Measurements from ENCODE around the gene CAMK4.
"Not testable (repeated sequence)": the region's sequence is repeated elsewhere in the genome, so short reads cannot be mapped to it uniquely, and the experiment has no call there.

Gene CAMK4

DNA sequence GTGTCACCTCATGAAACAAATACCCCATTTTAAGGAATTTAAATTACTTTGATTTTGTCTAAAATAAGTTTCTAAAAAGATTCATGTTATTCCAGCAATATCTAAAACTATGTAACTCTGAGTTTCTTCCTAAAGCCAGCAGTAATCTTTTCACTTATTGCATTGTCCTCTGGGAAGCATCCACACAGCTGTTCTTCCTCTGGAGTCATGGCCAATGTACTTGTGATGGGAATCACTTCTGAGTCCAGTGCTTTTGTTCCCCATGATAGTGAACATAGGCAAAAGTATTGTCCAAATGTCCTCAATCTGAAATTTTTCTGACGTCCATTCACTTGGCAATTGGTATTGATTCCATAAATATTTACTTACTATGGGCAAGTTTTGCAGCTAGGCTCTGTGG, 163.2 kb downstream of the CAMK4 start:
- H3K27me3 ChIP-seq (ENCODE audit: control insufficient read depth, insufficient read depth, low read length) = no peaks in the 10 kb centered on the region
- H3K36me3 ChIP-seq (ENCODE audit: control insufficient read depth, insufficient read depth, low read length) = no peaks in the 10 kb centered on the region
- no peak for DNase-seq (ENCODE audit: low read depth, low spot score)
- no peaks in the 10 kb centered on the region for H3K9me3 ChIP-seq (ENCODE audit: control insufficient read depth, insufficient read depth, low read length)
- no peak overlapping the region for H3K4me3 ChIP-seq (ENCODE audit: low read length)
- WGBS (ENCODE audit: insufficient coverage, insufficient read length) = no CpG with 5 or more reads among the region's 1 CpG
- no peaks in the 10 kb centered on the region; the same call in 1 of the 2 replicates for H3K4me1 ChIP-seq (ENCODE audit: control insufficient read depth, insufficient read depth, low read length)
- no peak overlapping the region for H3K27ac ChIP-seq (ENCODE audit: low read length)

DNA sequence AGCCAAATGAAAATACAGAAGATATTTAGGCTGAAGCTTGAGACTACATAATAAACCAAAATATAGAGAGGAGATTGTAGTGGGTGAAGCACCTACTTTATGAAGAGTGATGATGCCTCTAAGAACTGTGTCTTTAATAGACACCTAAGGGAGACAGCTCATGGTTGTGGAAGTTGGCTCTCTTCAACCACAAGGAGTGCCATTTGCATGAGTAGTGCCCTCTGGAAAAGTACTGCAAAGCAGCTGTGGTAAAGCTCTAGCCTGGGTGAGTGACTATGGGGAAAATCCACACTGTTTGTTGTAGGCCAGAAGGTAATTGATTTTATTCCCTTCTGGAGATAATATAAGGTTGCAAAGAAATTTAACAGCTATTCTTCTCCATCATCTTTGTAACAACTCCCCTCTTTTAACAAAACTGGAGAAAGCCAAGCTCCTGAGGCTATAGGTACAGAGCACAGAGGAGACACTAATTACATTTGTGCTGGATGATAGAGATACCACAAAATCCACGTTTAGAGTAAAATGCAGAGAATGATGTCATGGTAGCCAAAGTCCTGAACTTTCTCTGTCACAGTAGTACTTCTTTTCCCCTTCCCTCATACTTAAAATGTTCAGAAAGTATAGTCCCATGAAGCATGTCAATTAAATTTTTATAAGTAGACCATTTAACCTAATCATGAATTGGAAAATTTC, 165.4 kb downstream of the CAMK4 start:
- no peak overlapping the region for H3K4me3 ChIP-seq (ENCODE audit: low read length)
- no peaks in the 10 kb centered on the region for H3K27me3 ChIP-seq (ENCODE audit: control insufficient read depth, insufficient read depth, low read length)
- WGBS (ENCODE audit: insufficient coverage, insufficient read length) = no CpG with 5 or more reads among the region's 1 CpG
- H3K27ac ChIP-seq (ENCODE audit: low read length) = no peak overlapping the region
- no peaks in the 10 kb centered on the region; the same call in 1 of the 2 replicates for H3K4me1 ChIP-seq (ENCODE audit: control insufficient read depth, insufficient read depth, low read length)
- no peaks in the 10 kb centered on the region for H3K36me3 ChIP-seq (ENCODE audit: control insufficient read depth, insufficient read depth, low read length)
- H3K9me3 ChIP-seq (ENCODE audit: control insufficient read depth, insufficient read depth, low read length) = no peaks in the 10 kb centered on the region
- DNase-seq (ENCODE audit: low read depth, low spot score) = no peak

DNA sequence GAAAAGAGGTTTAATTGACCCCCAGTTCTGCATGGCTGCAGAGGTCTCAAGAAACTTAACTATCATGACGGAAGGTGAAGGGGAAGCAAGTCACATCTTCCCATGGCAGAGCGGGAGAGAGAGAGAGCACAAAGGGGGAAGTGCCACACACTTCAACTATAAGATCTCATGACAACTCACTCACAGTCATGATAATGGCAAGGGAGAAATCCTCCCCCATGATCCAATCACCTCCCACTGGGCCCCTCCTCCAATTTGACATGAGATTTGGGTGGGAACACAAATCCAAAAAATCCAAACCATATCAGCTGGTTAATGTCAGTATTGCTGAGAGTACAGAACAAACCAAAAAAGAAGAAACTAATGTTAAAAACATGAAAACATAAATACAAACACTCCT, 168.0 kb downstream of the CAMK4 start:
- Histone ChIP-seq H3K27ac (ENCODE audit: low read length) (no peak overlapping the region), H3K4me1 (ENCODE audit: control insufficient read depth, insufficient read depth, low read length) (no peaks in the 10 kb centered on the region; the same call in 1 of the 2 replicates), H3K36me3 (ENCODE audit: control insufficient read depth, insufficient read depth, low read length) (no peaks in the 10 kb centered on the region), H3K9me3 (ENCODE audit: control insufficient read depth, insufficient read depth, low read length) (no peaks in the 10 kb centered on the region), H3K27me3 (ENCODE audit: control insufficient read depth, insufficient read depth, low read length) (no peaks in the 10 kb centered on the region), H3K4me3 (ENCODE audit: low read length) (no peak overlapping the region)
- no peak for DNase-seq (ENCODE audit: low read depth, low spot score)
- WGBS (ENCODE audit: insufficient coverage, insufficient read length) = no CpG with 5 or more reads among the region's 2 CpGs

DNA sequence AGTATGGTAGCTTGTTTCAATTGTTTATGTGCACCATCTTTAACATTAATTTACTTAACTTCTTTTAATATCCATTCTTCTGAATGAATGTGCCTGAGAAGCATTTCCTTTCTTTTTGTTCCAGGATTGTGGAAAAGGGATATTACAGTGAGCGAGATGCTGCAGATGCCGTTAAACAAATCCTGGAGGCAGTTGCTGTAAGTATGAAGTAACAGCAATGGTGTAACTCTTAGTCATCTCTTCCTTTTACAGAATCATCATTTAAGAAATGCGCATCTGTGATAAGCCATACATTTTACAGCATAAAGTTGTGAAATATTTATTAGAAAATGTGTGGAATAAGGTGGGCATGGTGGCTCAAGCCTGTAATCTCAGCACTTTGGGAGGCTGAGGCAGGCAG, 170.4 kb downstream of the CAMK4 start:
- H3K4me1 ChIP-seq (ENCODE audit: control insufficient read depth, insufficient read depth, low read length) = no peaks in the 10 kb centered on the region; the same call in 1 of the 2 replicates
- DNase-seq (ENCODE audit: low read depth, low spot score) = no peak
- H3K36me3 ChIP-seq (ENCODE audit: control insufficient read depth, insufficient read depth, low read length) = no peaks in the 10 kb centered on the region
- no peak overlapping the region for H3K27ac ChIP-seq (ENCODE audit: low read length)
- no peaks in the 10 kb centered on the region for H3K9me3 ChIP-seq (ENCODE audit: control insufficient read depth, insufficient read depth, low read length)
- WGBS (ENCODE audit: insufficient coverage, insufficient read length) = no CpG with 5 or more reads among the region's 3 CpGs
- no peak overlapping the region for H3K4me3 ChIP-seq (ENCODE audit: low read length)
- no peaks in the 10 kb centered on the region for H3K27me3 ChIP-seq (ENCODE audit: control insufficient read depth, insufficient read depth, low read length)

DNA sequence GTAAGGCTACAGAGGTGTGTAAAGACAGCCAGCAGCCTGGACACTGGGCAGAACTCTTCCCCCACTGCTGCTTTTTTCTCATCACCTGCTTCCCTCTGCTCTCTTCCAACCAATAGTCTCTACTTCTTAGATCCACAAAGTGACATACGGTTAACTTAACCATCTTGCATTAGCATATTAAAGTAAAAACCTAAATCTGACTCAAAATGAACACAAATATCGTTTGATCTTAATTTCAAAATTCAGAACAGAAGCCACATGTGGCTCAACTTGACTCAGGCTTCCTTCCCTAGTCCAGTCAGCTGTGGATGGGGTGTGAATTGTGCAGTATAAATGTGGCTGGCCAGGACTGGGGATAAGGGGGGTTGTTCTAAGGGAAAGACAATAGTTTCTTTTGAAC, 173.8 kb downstream of the CAMK4 start:
- H3K27me3 ChIP-seq (ENCODE audit: control insufficient read depth, insufficient read depth, low read length) = no peaks in the 10 kb centered on the region
- H3K4me1 ChIP-seq (ENCODE audit: control insufficient read depth, insufficient read depth, low read length) = no peaks in the 10 kb centered on the region
- H3K27ac ChIP-seq (ENCODE audit: low read length) = no peak overlapping the region
- no peaks in the 10 kb centered on the region for H3K9me3 ChIP-seq (ENCODE audit: control insufficient read depth, insufficient read depth, low read length)
- H3K4me3 ChIP-seq (ENCODE audit: low read length) = no peak overlapping the region
- DNase-seq (ENCODE audit: low read depth, low spot score) = no peak
- no CpG with 5 or more reads among the region's 2 CpGs for WGBS (ENCODE audit: insufficient coverage, insufficient read length)
- H3K36me3 ChIP-seq (ENCODE audit: control insufficient read depth, insufficient read depth, low read length) = no peaks in the 10 kb centered on the region

- Histone ChIP-seq H3K27ac (ENCODE audit: low read length) (no peak overlapping the region), H3K4me3 (ENCODE audit: low read length) (no peak overlapping the region), H3K9me3 (ENCODE audit: control insufficient read depth, insufficient read depth, low read length) (no peaks in the 10 kb centered on the region), H3K4me1 (ENCODE audit: control insufficient read depth, insufficient read depth, low read length) (no peaks in the 10 kb centered on the region), H3K36me3 (ENCODE audit: control insufficient read depth, insufficient read depth, low read length) (no peaks in the 10 kb centered on the region), H3K27me3 (ENCODE audit: control insufficient read depth, insufficient read depth, low read length) (no peaks in the 10 kb centered on the region)
- no CpG with 5 or more reads among the region's 2 CpGs for WGBS (ENCODE audit: insufficient coverage, insufficient read length)
- no peak for DNase-seq (ENCODE audit: low read depth, low spot score)
These were observed 174.9 kb downstream of the CAMK4 start for GRCh38 chr5:111399113-111399512.

- Histone ChIP-seq H3K27me3 (ENCODE audit: control insufficient read depth, insufficient read depth, low read length) (no peaks in the 10 kb centered on the region), H3K27ac (ENCODE audit: low read length) (no peak overlapping the region), H3K9me3 (ENCODE audit: control insufficient read depth, insufficient read depth, low read length) (no peaks in the 10 kb centered on the region), H3K4me1 (ENCODE audit: control insufficient read depth, insufficient read depth, low read length) (no peaks in the 10 kb centered on the region), H3K36me3 (ENCODE audit: control insufficient read depth, insufficient read depth, low read length) (no peaks in the 10 kb centered on the region), H3K4me3 (ENCODE audit: low read length) (no peak overlapping the region)
- WGBS (ENCODE audit: insufficient coverage, insufficient read length) = no CpG with 5 or more reads among the region's 2 CpGs
- no peak for DNase-seq (ENCODE audit: low read depth, low spot score)
These were observed 177.7 kb downstream of the CAMK4 start for GRCh38 chr5:111401906-111402305.

GRCh38 chr5:111404270-111404769, 180.1 kb downstream of the CAMK4 start:
- no peaks in the 10 kb centered on the region for H3K9me3 ChIP-seq (ENCODE audit: control insufficient read depth, insufficient read depth, low read length)
- H3K27ac ChIP-seq (ENCODE audit: low read length) = no peak overlapping the region
- no peaks in the 10 kb centered on the region for H3K27me3 ChIP-seq (ENCODE audit: control insufficient read depth, insufficient read depth, low read length)
- H3K4me3 ChIP-seq (ENCODE audit: low read length) = no peak overlapping the region
- WGBS (ENCODE audit: insufficient coverage, insufficient read length) = no CpG with 5 or more reads among the region's 2 CpGs
- H3K4me1 ChIP-seq (ENCODE audit: control insufficient read depth, insufficient read depth, low read length) = no peaks in the 10 kb centered on the region
- H3K36me3 ChIP-seq (ENCODE audit: control insufficient read depth, insufficient read depth, low read length) = no peaks in the 10 kb centered on the region
- DNase-seq (ENCODE audit: low read depth, low spot score) = no peak

GRCh38 chr5:111407562-111407961, 183.4 kb downstream of the CAMK4 start:
- Histone ChIP-seq H3K36me3 (ENCODE audit: control insufficient read depth, insufficient read depth, low read length) (no peaks in the 10 kb centered on the region), H3K9me3 (ENCODE audit: control insufficient read depth, insufficient read depth, low read length) (no peaks in the 10 kb centered on the region), H3K4me3 (ENCODE audit: low read length) (no peak overlapping the region), H3K4me1 (ENCODE audit: control insufficient read depth, insufficient read depth, low read length) (no peaks in the 10 kb centered on the region), H3K27me3 (ENCODE audit: control insufficient read depth, insufficient read depth, low read length) (no peaks in the 10 kb centered on the region), H3K27ac (ENCODE audit: low read length) (no peak overlapping the region)
- DNase-seq (ENCODE audit: low read depth, low spot score) = no peak

DNA sequence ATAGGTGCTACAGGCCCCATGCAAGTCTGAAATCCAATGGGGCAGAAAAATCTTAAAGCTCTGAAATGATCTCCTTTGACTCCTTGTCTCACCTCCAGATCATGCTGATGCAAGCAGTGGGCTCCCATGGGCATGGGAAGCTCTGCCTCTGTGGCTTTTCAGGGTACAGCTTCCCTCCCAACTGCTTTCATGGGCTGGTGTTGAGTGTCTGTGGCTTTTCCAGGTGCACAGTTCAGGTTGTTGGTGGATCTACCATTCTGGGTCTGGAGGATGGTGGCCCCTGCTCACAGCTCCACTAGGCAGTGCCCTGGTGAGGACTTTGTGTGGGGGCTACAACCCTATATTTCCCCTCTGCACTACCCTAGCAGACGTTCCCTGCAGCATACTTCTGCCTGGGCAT, 184.6 kb downstream of the CAMK4 start:
- no CpG with 5 or more reads among the region's 1 CpG for WGBS (ENCODE audit: insufficient coverage, insufficient read length)
- no peak overlapping the region for H3K27ac ChIP-seq (ENCODE audit: low read length)
- H3K27me3 ChIP-seq (ENCODE audit: control insufficient read depth, insufficient read depth, low read length) = no peaks in the 10 kb centered on the region
- H3K4me3 ChIP-seq (ENCODE audit: low read length) = no peak overlapping the region
- DNase-seq (ENCODE audit: low read depth, low spot score) = no peak
- no peaks in the 10 kb centered on the region for H3K9me3 ChIP-seq (ENCODE audit: control insufficient read depth, insufficient read depth, low read length)
- no peaks in the 10 kb centered on the region for H3K36me3 ChIP-seq (ENCODE audit: control insufficient read depth, insufficient read depth, low read length)
- no peaks in the 10 kb centered on the region for H3K4me1 ChIP-seq (ENCODE audit: control insufficient read depth, insufficient read depth, low read length)

- H3K27ac ChIP-seq (ENCODE audit: low read length); H3K36me3 ChIP-seq (ENCODE audit: control insufficient read depth, insufficient read depth, low read length); DNase-seq (ENCODE audit: low read depth, low spot score); H3K4me1 ChIP-seq (ENCODE audit: control insufficient read depth, insufficient read depth, low read length); H3K9me3 ChIP-seq (ENCODE audit: control insufficient read depth, insufficient read depth, low read length); H3K4me3 ChIP-seq (ENCODE audit: low read length); H3K27me3 ChIP-seq (ENCODE audit: control insufficient read depth, insufficient read depth, low read length): not testable (repeated sequence)
These were observed 185.1 kb downstream of the CAMK4 start for GRCh38 chr5:111409266-111409665.
